Suprapubic skin (tissue), 3 donors: ENCODE results near the gene UGT1A4.
"Not testable (repeated sequence)": the region's sequence is repeated elsewhere in the genome, so short reads cannot be mapped to it uniquely, and the experiment has no call there.

Source experiments
- EP300 ChIP-seq: sonication (generic); formaldehyde crosslinking; IDR thresholded peaks from one replicate; pipeline ENCODE4 v1.6.1; 2017; ENCODE audit warnings: antibody characterized with exemption
- POLR2A ChIP-seq, 2 donors: fragments of 450-650 bp; IDR thresholded peaks; one replicate each; pipeline ENCODE4 v1.6.1; 2017; ENCODE audit warnings: antibody characterized with exemption in 2 of 2, mild to moderate bottlenecking in 2 of 2, moderate library complexity in 2 of 2
- TF ChIP-seq, protein P1 (sequence below), 2 donors: fragments of 200-600 bp in 1 of 2; fragments of 450-650 bp in 1 of 2; sonication (generic) in 1 of 2; IDR thresholded peaks; one replicate each; pipeline ENCODE4 v1.5.1; 2016 to 2019; ENCODE audit warnings: antibody characterized with exemption in 2 of 2, mild to moderate bottlenecking in 1 of 2, moderate library complexity in 1 of 2

DNA sequence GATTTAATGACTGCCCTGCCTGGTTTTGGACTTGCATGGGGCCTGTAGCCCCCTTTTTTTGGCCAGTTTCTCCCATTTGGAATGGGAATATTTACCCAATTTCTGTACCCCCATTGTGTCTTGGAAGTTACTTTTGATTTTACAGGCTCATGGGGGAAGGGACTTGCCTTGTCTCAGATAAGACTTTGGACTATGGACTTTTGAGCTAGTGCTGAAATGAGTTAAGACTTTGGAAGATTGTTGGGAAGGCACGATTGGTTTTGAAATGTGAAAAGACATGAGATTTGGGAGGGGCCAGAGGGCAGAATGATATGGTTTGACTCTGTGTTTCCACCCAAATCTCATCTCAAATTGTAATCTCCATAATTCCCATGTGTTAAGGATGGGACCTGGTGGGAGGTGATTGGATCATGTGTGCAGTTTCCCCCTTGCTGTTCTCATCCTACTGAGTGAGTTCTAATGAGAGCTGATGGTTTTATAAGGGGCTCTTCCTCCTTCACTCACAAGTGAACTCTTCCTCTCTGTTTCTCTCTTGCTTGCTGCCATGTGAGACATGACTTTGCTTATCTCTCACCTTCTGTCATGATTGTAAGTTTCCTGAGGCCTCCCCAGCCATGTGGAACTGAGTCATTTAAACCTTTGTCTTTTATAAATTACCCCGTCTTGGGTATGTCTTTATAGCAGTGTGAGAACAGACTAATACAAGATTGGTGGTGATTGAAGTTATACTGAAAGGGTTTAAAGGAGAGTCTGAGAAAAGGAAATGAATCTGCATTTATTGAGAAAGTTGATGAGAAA lies 32.9 kb downstream of the UGT1A4 start:
- TF ChIP-seq EP300; POLR2A (IDR thresholded peaks at IDR 0.05): not testable (repeated sequence)
- TF ChIP-seq, protein P1, sequence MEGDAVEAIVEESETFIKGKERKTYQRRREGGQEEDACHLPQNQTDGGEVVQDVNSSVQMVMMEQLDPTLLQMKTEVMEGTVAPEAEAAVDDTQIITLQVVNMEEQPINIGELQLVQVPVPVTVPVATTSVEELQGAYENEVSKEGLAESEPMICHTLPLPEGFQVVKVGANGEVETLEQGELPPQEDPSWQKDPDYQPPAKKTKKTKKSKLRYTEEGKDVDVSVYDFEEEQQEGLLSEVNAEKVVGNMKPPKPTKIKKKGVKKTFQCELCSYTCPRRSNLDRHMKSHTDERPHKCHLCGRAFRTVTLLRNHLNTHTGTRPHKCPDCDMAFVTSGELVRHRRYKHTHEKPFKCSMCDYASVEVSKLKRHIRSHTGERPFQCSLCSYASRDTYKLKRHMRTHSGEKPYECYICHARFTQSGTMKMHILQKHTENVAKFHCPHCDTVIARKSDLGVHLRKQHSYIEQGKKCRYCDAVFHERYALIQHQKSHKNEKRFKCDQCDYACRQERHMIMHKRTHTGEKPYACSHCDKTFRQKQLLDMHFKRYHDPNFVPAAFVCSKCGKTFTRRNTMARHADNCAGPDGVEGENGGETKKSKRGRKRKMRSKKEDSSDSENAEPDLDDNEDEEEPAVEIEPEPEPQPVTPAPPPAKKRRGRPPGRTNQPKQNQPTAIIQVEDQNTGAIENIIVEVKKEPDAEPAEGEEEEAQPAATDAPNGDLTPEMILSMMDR (IDR thresholded peaks at IDR 0.05) = not testable (repeated sequence)
